Measurements from ENCODE around the gene ZNF865.

DNA sequence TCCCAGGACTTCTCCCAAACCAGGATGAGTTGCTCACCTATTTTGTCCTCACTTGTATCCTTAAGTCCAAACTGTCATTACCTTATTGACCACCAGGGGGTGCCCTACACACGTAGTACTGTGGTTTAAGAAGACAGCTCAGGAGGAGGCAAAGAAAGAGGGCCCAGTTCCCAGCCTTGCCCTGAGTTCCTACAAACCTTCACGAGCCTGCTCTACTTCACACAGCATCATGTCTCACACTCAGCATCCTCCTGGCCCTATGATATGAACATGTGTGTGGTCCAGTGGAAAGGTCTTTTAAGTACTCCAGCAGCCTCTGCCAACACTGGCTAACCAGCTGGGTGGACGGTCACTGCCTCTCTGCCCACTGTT lies 27.0 kb downstream of the ZNF865 start:
- TF ChIP-seq, protein P1, sequence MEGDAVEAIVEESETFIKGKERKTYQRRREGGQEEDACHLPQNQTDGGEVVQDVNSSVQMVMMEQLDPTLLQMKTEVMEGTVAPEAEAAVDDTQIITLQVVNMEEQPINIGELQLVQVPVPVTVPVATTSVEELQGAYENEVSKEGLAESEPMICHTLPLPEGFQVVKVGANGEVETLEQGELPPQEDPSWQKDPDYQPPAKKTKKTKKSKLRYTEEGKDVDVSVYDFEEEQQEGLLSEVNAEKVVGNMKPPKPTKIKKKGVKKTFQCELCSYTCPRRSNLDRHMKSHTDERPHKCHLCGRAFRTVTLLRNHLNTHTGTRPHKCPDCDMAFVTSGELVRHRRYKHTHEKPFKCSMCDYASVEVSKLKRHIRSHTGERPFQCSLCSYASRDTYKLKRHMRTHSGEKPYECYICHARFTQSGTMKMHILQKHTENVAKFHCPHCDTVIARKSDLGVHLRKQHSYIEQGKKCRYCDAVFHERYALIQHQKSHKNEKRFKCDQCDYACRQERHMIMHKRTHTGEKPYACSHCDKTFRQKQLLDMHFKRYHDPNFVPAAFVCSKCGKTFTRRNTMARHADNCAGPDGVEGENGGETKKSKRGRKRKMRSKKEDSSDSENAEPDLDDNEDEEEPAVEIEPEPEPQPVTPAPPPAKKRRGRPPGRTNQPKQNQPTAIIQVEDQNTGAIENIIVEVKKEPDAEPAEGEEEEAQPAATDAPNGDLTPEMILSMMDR (IDR thresholded peaks at IDR 0.05; ENCODE audit: borderline replicate concordance, extremely low read depth, low read length, poor library complexity, severe bottlenecking), result peak; percentile 95
- no peak for TF ChIP-seq EZH2 (IDR thresholded peaks at IDR 0.05; ENCODE audit: borderline replicate concordance, low read depth, low read length, severe bottlenecking)
